Thyroid gland (tissue), 4 donors: ENCODE measurements around the gene CPNE2.

Experiments
- CTCF ChIP-seq, 6 experiments: fragments of 200-600 bp in 3 of 6; fragments of 450-650 bp in 3 of 6; sonication (generic) in 3 of 6; IDR thresholded peaks; one replicate each; pipeline ENCODE4 v1.5.1; 2016 to 2019; ENCODE audit warnings: antibody characterized with exemption in 6 of 6, mild to moderate bottlenecking in 2 of 6, inconsistent platforms in 1 of 6, moderate library complexity in 1 of 6
- POLR2A ChIP-seq, 2 donors: fragments of 450-650 bp; IDR thresholded peaks; one replicate each; pipeline ENCODE4 v1.6.1; 2017; ENCODE audit warnings: antibody characterized with exemption in 2 of 2, mild to moderate bottlenecking in 2 of 2, moderate library complexity in 1 of 2

- no peak for TF ChIP-seq CTCF (IDR thresholded peaks at IDR 0.05)
- no peak for TF ChIP-seq POLR2A (IDR thresholded peaks at IDR 0.05)
Measured at GRCh38 chr16:57131351-57131970, 39.1 kb downstream of the CPNE2 start.
